IMR-90 (cell line): ENCODE data around the gene ADH1A. TPM values are rescaled to one million over a fixed set of nuclear protein-coding genes. Genes with fewer than 3 reads are reported as not detected.
"Not testable (repeated sequence)": the region's sequence is repeated elsewhere in the genome, so short reads cannot be mapped to it uniquely, and the experiment has no call there.

Experiments used
- ATAC-seq: fragments of 200-7000 bp; cut with Tn5 transposase; 2 replicates; pipeline ENCODE4 v1.9.1; 2020; ENCODE audit warnings: low read depth, mild to moderate bottlenecking, moderate library complexity
- BruUV-seq: library from RNA; stranded (reverse); fragments of 400-500 nt; replicated peaks from 2 replicates; lab custom pipeline; 2021; lab: Mats Ljungman, UMichigan
- CTCF ChIA-PET: fragments of 300-600 bp; formaldehyde crosslinking; extraction: SDS; loops from one replicate; lab custom pipeline; 2021; ENCODE audit warnings: antibody characterized with exemption; lab: Yijun Ruan, JAX
- POLR2A ChIA-PET: fragments of 300-600 bp; sonication (Branson Sonifier 250); formaldehyde crosslinking; loops from one replicate; lab custom pipeline; 2022; ENCODE audit warnings: antibody characterized with exemption; ENCODE audit not compliant: unreplicated experiment; lab: Charles Lee
- DNase-seq: peaks from one replicate; pipeline ENCODE4 v3.0.0; 2013
- H2AFZ ChIP-seq: replicated peaks from 2 replicates; pipeline ENCODE3; 2013; ENCODE audit warnings: low read length, mild to moderate bottlenecking; ENCODE audit not compliant: poor library complexity
- H2AK5ac ChIP-seq: 2 replicates; pipeline ENCODE4 v1.6.1; 2013; ENCODE audit warnings: low read depth, low read length, inconsistent platforms
- H2AK9ac ChIP-seq: replicated peaks from 2 replicates; pipeline ENCODE3; 2013; ENCODE audit warnings: mild to moderate bottlenecking, low read depth, low read length, moderate library complexity; ENCODE audit not compliant: poor library complexity
- H2BK120ac ChIP-seq: 2 replicates; pipeline ENCODE4 v1.6.1; 2013; ENCODE audit warnings: low read depth, low read length, inconsistent platforms
- H2BK15ac ChIP-seq: 3 replicates; pipeline ENCODE4 v1.6.1; 2013; ENCODE audit warnings: low read depth, low read length, inconsistent platforms
- H2BK20ac ChIP-seq: 2 replicates; pipeline ENCODE4 v1.6.1; 2013; ENCODE audit warnings: low read depth, mild to moderate bottlenecking, inconsistent platforms, low read length, moderate library complexity
- H2BK5ac ChIP-seq: 2 replicates; pipeline ENCODE4 v1.6.1; 2013; ENCODE audit warnings: mild to moderate bottlenecking, low read depth, low read length, inconsistent platforms; ENCODE audit not compliant: poor library complexity, severe bottlenecking
- H3K14ac ChIP-seq: replicated peaks from 2 replicates; pipeline ENCODE4 v1.6.1; 2013; ENCODE audit warnings: low read depth, low read length, inconsistent platforms
- H3K18ac ChIP-seq: 2 replicates; pipeline ENCODE4 v1.6.1; 2013; ENCODE audit warnings: low read depth, low read length, control low read depth
- H3K23ac ChIP-seq: 2 replicates; pipeline ENCODE4 v1.6.1; 2013; ENCODE audit warnings: low read depth, low read length, inconsistent platforms
- H3K27ac ChIP-seq: 2 replicates; pipeline ENCODE4 v1.5.1; 2013; ENCODE audit warnings: mild to moderate bottlenecking, control low read depth, low read length; ENCODE audit not compliant: insufficient read depth
- H3K27me3 ChIP-seq: 2 replicates; pipeline ENCODE4 v1.6.1; 2013; ENCODE audit warnings: low read length; ENCODE audit not compliant: control insufficient read depth, insufficient read depth
- H3K36me3 ChIP-seq: 2 replicates; pipeline ENCODE4 v1.6.1; 2013; ENCODE audit warnings: low read length, mixed read lengths; ENCODE audit not compliant: control insufficient read depth, insufficient read depth
- H3K4ac ChIP-seq: 2 replicates; pipeline ENCODE4 v1.6.1; 2013; ENCODE audit warnings: low read depth, low read length, inconsistent platforms
- H3K4me1 ChIP-seq: 2 replicates; pipeline ENCODE4 v1.6.1; 2013; ENCODE audit warnings: low read length, mixed read lengths; ENCODE audit not compliant: control insufficient read depth, insufficient read depth
- H3K4me2 ChIP-seq: 2 replicates; pipeline ENCODE4 v1.6.1; 2013; ENCODE audit warnings: low read depth, mild to moderate bottlenecking, control low read depth, low read length, moderate library complexity
- H3K4me3 ChIP-seq: 2 replicates; pipeline ENCODE4 v1.5.1; 2013; ENCODE audit warnings: low read depth, mild to moderate bottlenecking, control low read depth, low read length, moderate library complexity; ENCODE audit not compliant: insufficient read depth
- H3K56ac ChIP-seq: 2 replicates; pipeline ENCODE4 v1.6.1; 2013; ENCODE audit warnings: low read length, inconsistent platforms; ENCODE audit not compliant: insufficient read depth; ENCODE audit errors: extremely low read depth
- H3K79me1 ChIP-seq, 2 experiments: 2 replicates each; pipeline ENCODE4 v1.6.1; 2013; ENCODE audit warnings: low read length in 2 of 2, inconsistent platforms in 1 of 2, low read depth in 1 of 2
- H3K9ac ChIP-seq: 2 replicates; pipeline ENCODE4 v1.6.1; 2013; ENCODE audit warnings: low read depth, low read length, control low read depth
- H3K9me1 ChIP-seq: 2 replicates; pipeline ENCODE4 v1.6.1; 2013; ENCODE audit warnings: low read length, inconsistent platforms; ENCODE audit not compliant: insufficient read depth
- H3K9me3 ChIP-seq: 2 replicates; pipeline ENCODE4 v1.6.1; 2013; ENCODE audit warnings: low read length; ENCODE audit not compliant: control insufficient read depth, insufficient read depth
- H4K20me1 ChIP-seq: 2 replicates; pipeline ENCODE4 v1.6.1; 2013; ENCODE audit warnings: low read length, inconsistent platforms; ENCODE audit not compliant: insufficient read depth
- H4K5ac ChIP-seq: 2 replicates; pipeline ENCODE4 v1.6.1; 2013; ENCODE audit warnings: mild to moderate bottlenecking, low read depth, low read length, control low read depth
- H4K8ac ChIP-seq, 2 experiments: 2 replicates each; pipeline ENCODE4 v1.6.1; 2013; ENCODE audit warnings: low read depth in 2 of 2, low read length in 2 of 2, control low read depth in 1 of 2, inconsistent platforms in 1 of 2
- H4K91ac ChIP-seq: 2 replicates; pipeline ENCODE4 v1.6.1; 2013; ENCODE audit warnings: low read depth, low read length, inconsistent platforms; ENCODE audit not compliant: insufficient read depth
- WGBS, 2 experiments: methylation state at CpG; one replicate each; pipeline versions ENCODE4 v1.1.5 to v1.1.7; 2013; ENCODE audit warnings: missing lambda C conversion rate in 2 of 2; ENCODE audit not compliant: insufficient read length in 1 of 2; ENCODE audit errors: extremely low coverage in 2 of 2; 5-methylcytosine and 5-hydroxymethylcytosine counted together
- dilution Hi-C: fragments of 300-500 bp; cut with HindIII; formaldehyde crosslinking; loops from one replicate; pipeline ENCODE4 v1.14.3; 2018; ENCODE audit warnings: low sequenced_read_pairs; ENCODE audit not compliant: unreplicated experiment
- in situ Hi-C: fragments of 300-500 bp; cut with MboI; formaldehyde crosslinking; loops from 3 replicates; pipeline ENCODE4 v1.14.3; 2019; ENCODE audit warnings: low sequenced_read_pairs, inconsistent platforms, mixed read lengths
- intact Hi-C: fragments of 100-400 bp; cut with micrococcal nuclease; formaldehyde crosslinking; loops from 2 replicates; pipeline ENCODE4 v1.10.0; 2022
- polyA plus RNA-seq, 3 experiments: library from polyadenylated mRNA; depleted of rRNA; stranded (reverse); fragments of >200 nt; gene quantifications; 2 replicates each; pipeline ENCODE4 v1.2.3, GENCODE V29; 2012; ENCODE audit warnings: low replicate concordance in 1 of 3
- total RNA-seq: library from RNA; depleted of rRNA; stranded (reverse); fragments of >200 nt; gene quantifications from 2 replicates; pipeline ENCODE4 v1.2.3, GENCODE V29; 2012

The ADH1A gene
- total and polyA plus RNA-seq, 2 of the 4 experiments (the other 2 are of a cell fraction) = not detected

GRCh38 chr4:99228706-99229105 is 62.1 kb downstream of the ADH1A start:
- CTCF ChIA-PET = not testable (repeated sequence)

GRCh38 chr4:99227646-99228045 is 63.1 kb downstream of the ADH1A start:
- H3K27me3 ChIP-seq, in situ Hi-C loops, H3K9me1 ChIP-seq, intact Hi-C loops, H3K27ac ChIP-seq, H4K5ac ChIP-seq, ATAC-seq, CTCF ChIA-PET, H2BK20ac ChIP-seq, dilution Hi-C loops, H2BK120ac ChIP-seq, H3K4ac ChIP-seq, DNase-seq, H3K4me2 ChIP-seq, H3K56ac ChIP-seq, H3K9ac ChIP-seq, H3K18ac ChIP-seq, H3K14ac ChIP-seq, H3K4me1 ChIP-seq, H2AFZ ChIP-seq, H4K20me1 ChIP-seq, H3K36me3 ChIP-seq, BruUV-seq, H3K4me3 ChIP-seq, H2BK5ac ChIP-seq, H2AK5ac ChIP-seq, H2BK15ac ChIP-seq, H4K8ac ChIP-seq, H4K91ac ChIP-seq, H2AK9ac ChIP-seq, H3K23ac ChIP-seq, H3K9me3 ChIP-seq, POLR2A ChIA-PET, H3K79me1 ChIP-seq: not testable (repeated sequence)
- WGBS, 2 experiments = no CpG with 5 or more reads among the region's 4 CpGs

More at GRCh38 chr4:99228706-99229105, 62.1 kb downstream of the ADH1A start:
- H4K91ac ChIP-seq, H2BK5ac ChIP-seq, H3K27me3 ChIP-seq, POLR2A ChIA-PET, intact Hi-C loops, H3K27ac ChIP-seq, H3K4me1 ChIP-seq, H2AK5ac ChIP-seq, H3K9ac ChIP-seq, H3K9me1 ChIP-seq, H2AK9ac ChIP-seq, ATAC-seq, H3K9me3 ChIP-seq, DNase-seq, H3K4me3 ChIP-seq, H4K20me1 ChIP-seq, in situ Hi-C loops, dilution Hi-C loops, BruUV-seq, H3K14ac ChIP-seq, H4K8ac ChIP-seq, H4K5ac ChIP-seq, H2BK120ac ChIP-seq, H3K4me2 ChIP-seq, H3K4ac ChIP-seq, H2BK15ac ChIP-seq, H3K23ac ChIP-seq, H2BK20ac ChIP-seq, H3K18ac ChIP-seq, H2AFZ ChIP-seq, H3K79me1 ChIP-seq, H3K56ac ChIP-seq, H3K36me3 ChIP-seq: not testable (repeated sequence)
- no CpG with 5 or more reads among the region's 1 CpG for WGBS, 2 experiments
